ENCODE results near the gene ARG2. TPM values are rescaled to one million over a fixed set of nuclear protein-coding genes. Genes with fewer than 3 reads are reported as not detected.

Gene ARG2
- polyA plus RNA-seq, 3 donors: 2.7 to 5.7 (median 4.3) TPM

DNA sequence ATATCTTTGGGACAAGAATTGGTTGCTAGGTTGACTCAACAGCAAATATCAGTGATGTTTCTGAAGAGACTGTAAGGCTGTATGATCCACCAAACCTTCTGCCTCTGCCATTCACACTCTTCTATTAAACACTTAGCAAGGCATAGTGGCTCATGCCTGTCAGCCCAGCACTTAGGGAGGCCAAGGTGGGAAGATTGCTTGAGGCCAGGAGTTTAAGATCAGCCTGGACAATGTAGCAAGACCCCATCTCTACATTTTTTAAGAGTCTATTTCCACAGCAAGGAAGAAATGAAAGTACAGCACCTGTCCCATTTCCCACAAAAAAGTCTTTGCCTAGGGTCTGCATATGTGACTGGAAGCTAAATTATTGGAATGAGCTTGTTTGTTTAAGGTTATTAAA lies 7.8 kb downstream of the ARG2 start:
- H3K27ac ChIP-seq (ENCODE audit: low read depth, low read length): no peak overlapping the region

DNA sequence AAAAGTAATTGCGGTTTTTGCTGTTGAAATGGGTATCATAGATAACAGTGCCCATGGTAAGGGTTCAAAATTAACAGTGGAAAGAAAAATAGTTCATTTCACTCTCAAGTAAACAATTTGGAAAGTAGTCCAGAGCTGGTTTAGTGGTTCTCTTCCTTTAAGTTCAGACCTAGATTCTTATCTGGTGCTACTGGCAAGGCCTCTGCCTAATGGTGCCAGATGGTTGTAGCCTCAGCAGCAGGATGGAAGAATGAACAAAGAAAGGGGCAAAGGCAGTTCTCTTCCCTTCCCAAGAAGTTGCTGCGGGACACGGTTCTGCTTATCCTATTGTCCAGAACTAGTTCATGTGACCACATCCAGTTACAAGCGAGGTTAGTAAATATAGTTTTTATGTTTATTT lies 10.5 kb downstream of the ARG2 start:
- WGBS, 3 donors: 89 to 92% (median 89%) methylated on average over 4 of the region's 4 CpGs
- no peak overlapping the region for H3K27ac ChIP-seq (ENCODE audit: low read depth, low read length)

DNA sequence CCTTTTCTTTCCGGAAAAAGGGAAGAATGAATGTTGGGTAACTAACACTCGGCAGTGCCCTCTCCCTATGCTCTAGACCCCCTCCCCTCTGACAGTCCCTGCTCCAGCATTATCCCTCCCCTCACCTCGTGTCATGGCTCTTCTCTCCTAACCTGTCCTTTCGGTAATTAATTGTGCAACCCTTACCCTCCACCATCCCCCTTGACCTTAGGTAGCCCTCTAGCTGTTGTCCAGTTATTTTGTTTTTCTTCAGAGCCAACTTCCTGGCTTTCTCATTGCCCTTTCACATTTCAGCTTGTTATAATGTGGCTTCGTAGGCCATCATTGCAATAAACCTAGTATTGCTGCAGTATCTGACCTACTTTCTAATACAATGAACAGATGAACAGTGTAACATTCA lies 11.2 kb downstream of the ARG2 start:
- 80 to 85% (median 82%) methylated on average over 5 of the region's 5 CpGs for WGBS, 3 donors
- H3K27ac ChIP-seq (ENCODE audit: low read depth, low read length): no peak overlapping the region

DNA sequence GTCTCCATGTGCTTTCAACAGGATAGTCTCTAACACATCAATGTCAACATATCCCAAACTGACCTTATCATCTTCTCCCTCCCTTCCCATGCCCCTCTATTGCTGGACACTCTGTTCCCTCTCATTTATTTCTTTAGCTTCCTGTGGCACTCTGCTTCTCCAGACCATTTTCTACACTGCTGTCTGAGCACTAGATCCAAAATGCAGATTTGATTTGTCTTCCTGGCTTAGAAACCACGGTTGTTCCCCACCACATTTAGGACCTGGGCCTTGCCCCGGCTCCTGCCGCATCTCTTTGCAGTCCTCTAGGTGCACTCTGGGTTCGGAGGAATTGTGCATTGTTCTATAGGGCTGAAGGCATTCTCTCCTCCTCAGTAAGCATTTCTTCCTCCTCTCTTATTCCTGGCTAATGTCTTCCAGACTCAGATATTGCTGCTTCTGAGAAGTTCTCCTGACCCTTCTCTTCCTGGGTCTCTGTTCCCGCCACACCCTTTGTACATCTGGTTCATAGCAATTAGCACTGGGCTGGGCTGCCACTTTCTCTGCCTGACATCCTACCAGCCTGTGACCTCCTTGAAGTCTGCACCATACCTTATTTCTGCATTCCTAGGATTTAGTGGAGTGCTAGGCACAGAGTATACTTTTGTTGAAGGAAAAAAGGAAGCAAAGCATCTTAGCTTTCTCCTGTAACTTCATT lies 13.9 kb downstream of the ARG2 start:
- 85 to 89% (median 86%) methylated on average over 5 of the region's 5 CpGs for WGBS, 3 donors
- no peak overlapping the region for H3K27ac ChIP-seq (ENCODE audit: low read depth, low read length)

DNA sequence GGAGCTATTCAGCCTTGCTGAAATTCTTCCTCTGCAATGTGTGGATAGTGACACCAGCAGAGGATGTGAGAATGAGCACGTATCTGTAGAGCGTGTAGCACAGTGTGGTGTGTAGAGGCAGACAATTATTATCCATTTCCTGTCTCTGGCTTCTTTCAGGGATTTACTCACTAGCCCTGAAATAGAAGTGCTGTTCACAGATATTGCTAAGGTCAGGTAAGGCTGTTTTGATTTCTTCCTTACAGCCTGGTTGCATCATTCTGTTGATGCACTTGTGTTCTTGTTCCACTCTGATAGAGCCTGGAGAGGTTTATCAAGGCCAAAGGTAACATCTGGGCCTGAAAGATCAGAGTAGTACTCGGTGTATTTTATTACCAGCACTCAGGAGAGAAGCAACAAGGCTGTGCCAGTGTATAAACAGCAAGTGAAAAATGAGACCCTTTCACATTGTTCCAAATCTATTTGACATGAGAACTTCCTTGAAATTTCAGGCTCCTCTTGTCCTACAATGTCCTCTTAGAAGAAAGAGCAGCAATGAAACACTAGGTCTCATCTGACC lies 16.7 kb downstream of the ARG2 start:
- no peak overlapping the region for H3K27ac ChIP-seq (ENCODE audit: low read depth, low read length)
- WGBS, 3 donors: 70 to 75% (median 73%) methylated on average over 3 of the region's 3 CpGs

DNA sequence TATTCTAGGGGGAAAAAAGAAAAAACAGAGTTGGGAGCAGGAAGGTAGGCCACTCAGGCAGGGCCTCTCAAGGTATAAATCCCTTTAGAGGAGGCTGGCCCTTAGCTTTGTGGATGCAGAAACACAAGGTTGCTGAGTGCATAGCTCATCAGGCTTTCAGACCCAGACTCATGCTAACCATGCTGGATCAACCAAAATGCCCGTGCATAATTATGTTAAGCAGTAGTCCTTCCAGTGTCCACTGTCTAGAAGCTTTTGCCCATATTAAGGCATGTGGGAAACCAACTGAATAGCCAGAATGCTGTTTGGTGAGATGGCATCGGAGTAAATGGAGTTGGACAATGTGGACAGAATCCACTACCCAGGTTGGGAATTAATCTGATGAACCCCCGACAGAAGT lies 18.9 kb downstream of the ARG2 start:
- WGBS, 3 donors: 86 to 92% (median 88%) methylated on average over 3 of the region's 3 CpGs
- no peak overlapping the region for H3K27ac ChIP-seq (ENCODE audit: low read depth, low read length)

DNA sequence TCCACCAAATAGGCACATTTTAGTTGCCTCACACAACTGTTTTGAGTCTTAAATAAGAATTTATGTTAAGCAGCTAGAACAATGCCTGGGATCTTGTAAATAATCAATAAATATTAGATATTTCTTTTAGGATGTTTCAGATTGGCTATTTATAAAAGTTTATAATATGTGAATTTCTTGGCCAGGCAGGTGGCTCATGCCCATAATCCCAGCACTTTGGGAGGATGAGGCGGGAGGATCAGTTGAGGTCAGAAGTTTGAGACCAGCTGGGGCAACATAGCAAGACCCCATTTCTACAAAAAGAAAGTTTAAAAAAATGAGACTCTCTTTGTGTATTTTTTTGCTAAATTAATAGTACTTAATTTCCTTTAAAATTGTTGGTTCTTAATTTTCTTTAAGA lies 21.8 kb downstream of the ARG2 start:
- H3K27ac ChIP-seq (ENCODE audit: low read depth, low read length): no peak overlapping the region
- 97 to 100% (median 98%) methylated on average over 1 of the region's 1 CpG for WGBS, 3 donors

DNA sequence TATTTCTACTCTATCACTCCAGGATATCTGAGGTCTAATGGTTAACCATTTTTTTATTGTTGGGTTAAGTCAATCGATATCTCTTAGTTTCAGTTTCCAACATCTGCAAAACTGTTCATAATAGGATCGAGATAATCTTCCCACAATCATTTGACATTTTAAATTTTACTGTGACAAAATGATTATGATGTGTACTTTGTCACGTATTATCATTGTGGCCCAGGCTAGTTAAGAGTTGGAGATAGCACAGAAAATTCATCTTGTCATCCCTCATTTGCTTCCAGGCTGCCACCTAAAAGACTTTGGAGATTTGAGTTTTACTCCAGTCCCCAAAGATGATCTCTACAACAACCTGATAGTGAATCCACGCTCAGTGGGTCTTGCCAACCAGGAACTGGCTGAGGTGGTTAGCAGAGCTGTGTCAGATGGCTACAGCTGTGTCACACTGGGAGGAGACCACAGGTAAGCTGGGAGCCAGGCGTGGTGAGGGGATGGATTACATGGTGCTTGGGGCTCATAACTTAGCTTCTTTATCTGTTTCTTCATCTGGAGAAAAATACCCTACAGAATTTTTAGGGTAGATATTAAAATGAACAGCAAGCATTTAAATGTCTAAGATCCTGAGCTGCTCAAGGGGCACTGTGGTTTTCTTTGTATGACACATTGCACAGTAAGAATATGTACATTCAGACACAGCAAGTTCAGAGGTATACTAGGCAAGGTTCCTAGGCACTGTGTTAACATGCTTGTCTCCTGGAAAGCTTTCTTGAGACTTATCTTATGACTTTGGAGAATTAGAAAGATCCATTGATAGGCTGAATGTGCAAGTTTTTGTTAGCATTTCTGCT lies 22.4 kb downstream of the ARG2 start:
- WGBS, 3 donors: 78 to 87% (median 78%) methylated on average over 5 of the region's 5 CpGs
- no peak overlapping the region for H3K27ac ChIP-seq (ENCODE audit: low read depth, low read length)

DNA sequence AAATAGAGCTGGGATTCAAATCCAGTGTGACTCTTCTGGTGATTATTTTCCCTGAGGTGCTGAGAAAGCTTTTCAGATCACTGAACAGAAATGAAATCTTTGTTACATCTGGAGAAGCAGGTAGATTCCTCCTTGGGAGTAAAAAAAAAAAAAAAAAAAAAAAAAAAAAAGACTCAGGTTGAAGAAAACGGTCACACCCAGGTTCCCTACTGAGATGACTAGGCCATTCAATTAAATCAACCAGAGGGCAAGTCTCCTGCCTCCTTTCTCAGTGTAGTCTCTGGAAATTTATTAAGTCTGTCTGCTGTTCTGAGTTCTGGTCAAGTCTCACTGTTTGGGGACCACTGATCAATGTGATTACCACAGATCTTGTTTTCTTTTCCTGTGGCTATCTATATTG lies 24.0 kb downstream of the ARG2 start:
- H3K27ac ChIP-seq (ENCODE audit: low read depth, low read length): no peak overlapping the region
- WGBS, 3 donors: 67 to 92% (median 78%) methylated on average over 1 of the region's 1 CpG

DNA sequence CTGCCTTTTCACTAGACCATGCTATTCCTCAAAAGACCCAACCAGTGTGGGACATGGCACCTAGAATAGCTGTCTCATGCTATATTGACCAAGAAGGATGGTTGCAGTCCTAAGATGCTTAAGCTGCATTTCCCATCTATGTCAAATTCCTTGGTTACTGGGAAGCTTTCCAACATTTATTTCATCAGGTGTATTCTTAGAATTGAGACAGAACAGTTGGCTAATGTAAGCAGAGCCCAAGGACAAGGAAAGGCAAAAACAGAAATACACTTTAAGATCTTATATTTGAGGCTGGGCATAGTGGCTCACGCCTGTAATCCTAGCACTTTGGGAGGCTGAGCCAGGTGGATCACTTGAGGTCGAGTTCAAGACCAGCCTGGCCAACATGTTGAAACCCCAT lies 24.7 kb downstream of the ARG2 start:
- H3K27ac ChIP-seq (ENCODE audit: low read depth, low read length): no peak overlapping the region
- WGBS, 3 donors: 76 to 89% (median 88%) methylated on average over 2 of the region's 2 CpGs

DNA sequence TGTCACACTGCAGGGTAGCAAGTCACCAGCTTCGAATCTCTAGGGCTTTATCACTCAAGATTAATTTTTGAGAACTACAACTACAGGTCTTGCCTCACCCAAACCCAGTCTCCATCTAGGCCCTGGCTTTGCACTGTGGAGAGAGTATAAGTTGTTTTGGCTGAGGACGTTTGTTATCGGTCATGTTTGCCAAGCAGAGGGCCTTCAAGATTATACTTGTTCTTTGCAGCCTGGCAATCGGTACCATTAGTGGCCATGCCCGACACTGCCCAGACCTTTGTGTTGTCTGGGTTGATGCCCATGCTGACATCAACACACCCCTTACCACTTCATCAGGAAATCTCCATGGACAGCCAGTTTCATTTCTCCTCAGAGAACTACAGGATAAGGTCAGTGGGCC lies 25.7 kb downstream of the ARG2 start:
- WGBS, 3 donors: 45 to 87% (median 84%) methylated on average over 5 of the region's 5 CpGs
- no peak overlapping the region for H3K27ac ChIP-seq (ENCODE audit: low read depth, low read length)

DNA sequence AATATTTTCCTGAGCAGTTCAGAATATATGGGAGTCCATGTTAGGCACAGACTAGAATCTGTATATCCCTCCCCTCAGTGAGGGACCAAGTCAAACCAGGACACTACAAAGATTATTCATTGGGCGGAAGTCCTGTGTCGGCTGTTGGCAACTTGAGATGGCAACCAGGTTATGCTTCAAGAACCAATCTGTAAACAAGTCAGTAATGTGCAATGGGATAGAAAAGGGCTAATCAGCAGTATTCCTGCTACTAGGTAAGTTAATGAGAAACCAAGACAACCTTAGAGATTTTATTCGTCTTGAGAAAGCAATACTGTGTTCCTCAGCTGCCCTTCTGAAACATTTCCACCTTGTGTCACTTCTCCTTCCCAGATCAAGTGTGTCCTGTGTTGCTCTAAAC lies 26.4 kb downstream of the ARG2 start:
- WGBS, 3 donors: 79 to 96% (median 95%) methylated on average over 3 of the region's 3 CpGs
- H3K27ac ChIP-seq (ENCODE audit: low read depth, low read length): no peak overlapping the region

DNA sequence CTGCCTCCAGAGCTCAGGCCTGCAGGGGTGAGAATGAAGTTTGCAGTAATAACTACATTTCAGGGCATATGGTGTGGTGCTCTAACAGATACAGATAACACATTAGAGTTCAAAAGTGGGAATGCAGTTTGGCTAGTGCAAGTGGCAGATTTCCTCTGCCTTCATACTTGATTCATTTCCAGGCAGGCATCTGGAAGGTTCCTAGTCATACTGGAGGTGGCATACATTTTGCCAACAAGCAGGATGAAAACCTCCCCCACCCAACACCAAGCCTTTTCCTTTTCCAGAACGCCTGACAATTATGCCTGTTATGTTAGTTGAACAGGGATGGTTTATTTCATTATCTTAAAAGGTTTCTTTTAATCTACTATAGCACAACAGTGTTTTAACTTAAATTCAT lies 30.4 kb downstream of the ARG2 start:
- no peak overlapping the region for H3K27ac ChIP-seq (ENCODE audit: low read depth, low read length)
- 80 to 89% (median 81%) methylated on average over 1 of the region's 1 CpG for WGBS, 3 donors

DNA sequence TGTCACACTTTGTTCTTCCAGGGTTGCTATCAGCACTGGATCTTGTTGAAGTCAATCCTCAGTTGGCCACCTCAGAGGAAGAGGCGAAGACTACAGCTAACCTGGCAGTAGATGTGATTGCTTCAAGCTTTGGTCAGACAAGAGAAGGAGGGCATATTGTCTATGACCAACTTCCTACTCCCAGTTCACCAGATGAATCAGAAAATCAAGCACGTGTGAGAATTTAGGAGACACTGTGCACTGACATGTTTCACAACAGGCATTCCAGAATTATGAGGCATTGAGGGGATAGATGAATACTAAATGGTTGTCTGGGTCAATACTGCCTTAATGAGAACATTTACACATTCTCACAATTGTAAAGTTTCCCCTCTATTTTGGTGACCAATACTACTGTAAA lies 31.0 kb downstream of the ARG2 start:
- WGBS, 3 donors: 80 to 85% (median 82%) methylated on average over 2 of the region's 2 CpGs
- H3K27ac ChIP-seq (ENCODE audit: low read depth, low read length): no peak overlapping the region

DNA sequence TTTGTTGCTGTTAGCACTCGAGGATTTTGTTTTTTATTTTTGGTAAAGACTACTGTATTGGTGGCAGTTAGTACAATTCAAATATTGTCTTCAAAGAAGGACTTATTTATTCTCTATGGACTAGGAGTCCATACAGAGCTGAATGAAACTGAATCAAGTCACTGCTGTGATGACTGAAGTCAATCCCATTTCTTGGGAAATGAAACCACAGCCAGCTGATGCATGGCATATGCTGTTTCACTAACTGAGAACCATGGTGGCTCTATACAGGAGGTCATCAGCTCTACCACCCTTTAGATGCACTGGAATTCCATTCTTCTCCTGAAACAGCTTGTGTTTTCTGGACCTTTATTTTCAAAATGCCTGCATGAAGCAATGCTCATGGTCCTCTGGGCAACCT lies 32.5 kb downstream of the ARG2 start:
- WGBS, 3 donors: 85 to 95% (median 87%) methylated on average over 1 of the region's 1 CpG
- H3K27ac ChIP-seq (ENCODE audit: low read depth, low read length): no peak overlapping the region

DNA sequence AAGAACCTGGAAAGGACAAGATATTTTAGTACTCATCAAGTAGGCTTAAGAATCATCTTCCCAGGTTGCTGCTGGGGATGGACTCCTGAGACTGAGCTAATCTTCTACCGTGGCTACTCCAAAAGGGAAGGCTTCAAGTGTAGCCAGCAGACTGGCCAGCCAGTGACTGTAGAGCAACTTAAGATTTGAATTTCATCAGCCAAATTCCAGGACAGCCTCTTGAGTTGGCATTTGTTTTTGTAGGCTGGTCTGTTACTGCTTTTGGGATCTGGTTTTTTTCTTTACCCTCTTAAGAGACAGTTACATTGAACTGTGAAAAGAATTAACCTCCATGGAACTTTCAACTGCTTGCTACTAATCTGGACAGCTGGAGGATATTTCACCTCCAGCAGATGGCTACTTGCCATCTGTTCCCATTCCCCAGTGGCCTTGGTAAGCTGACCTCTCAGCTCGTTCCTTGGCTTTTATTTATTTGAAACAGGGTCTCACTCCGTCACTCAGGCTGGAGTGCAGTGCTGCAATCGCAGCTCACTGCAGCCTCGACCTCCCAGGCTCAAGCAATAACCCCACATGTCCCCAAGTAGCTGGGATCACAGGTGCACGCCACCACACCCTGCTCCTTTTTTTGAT lies 34.0 kb downstream of the ARG2 start:
- WGBS, 3 donors: 70 to 81% (median 79%) methylated on average over 6 of the region's 6 CpGs
- no peak overlapping the region for H3K27ac ChIP-seq (ENCODE audit: low read depth, low read length)

DNA sequence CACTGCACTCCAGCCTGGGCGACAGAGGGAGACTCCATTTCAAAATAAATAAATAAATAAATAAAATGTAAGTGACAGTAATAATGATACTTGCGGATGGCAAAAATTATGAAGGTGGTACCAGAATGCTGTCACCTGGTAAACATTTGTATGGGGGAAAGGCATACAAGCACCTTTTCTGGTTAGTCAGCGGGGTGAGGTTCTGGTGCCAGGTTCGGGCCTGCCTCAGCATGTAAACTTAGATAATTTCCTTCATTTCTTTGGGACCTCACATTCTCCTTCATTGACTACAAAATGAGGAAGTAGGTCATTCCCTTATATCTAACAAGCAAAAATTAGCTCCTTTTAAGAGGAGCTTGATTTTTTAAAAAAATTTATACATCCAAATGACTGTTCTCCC lies 43.9 kb downstream of the ARG2 start:
- no peak overlapping the region for H3K27ac ChIP-seq (ENCODE audit: low read depth, low read length)
- WGBS, 3 donors: 75 to 91% (median 89%) methylated on average over 4 of the region's 4 CpGs

DNA sequence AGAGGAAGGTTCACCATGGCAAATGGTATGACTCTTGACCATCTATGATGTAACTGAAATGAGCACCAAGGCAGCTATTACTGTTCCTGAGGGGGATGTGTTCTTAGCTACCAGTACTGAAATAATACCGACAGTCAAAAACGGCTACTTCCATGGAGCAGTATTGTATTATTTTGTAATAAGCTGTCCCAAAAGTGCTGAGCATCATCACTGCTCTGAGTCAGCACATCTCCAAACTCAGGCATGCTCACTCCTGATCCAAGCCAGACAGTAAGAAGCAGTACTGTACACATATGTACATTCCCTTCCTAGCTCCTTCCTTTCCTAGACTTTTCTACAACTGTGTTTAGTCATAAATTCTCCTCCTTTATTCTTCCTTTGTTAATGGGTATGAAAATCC lies 46.1 kb downstream of the ARG2 start:
- H3K27ac ChIP-seq (ENCODE audit: low read depth, low read length): no peak overlapping the region
- WGBS, 3 donors: 48 to 83% (median 60%) methylated on average over 2 of the region's 2 CpGs

DNA sequence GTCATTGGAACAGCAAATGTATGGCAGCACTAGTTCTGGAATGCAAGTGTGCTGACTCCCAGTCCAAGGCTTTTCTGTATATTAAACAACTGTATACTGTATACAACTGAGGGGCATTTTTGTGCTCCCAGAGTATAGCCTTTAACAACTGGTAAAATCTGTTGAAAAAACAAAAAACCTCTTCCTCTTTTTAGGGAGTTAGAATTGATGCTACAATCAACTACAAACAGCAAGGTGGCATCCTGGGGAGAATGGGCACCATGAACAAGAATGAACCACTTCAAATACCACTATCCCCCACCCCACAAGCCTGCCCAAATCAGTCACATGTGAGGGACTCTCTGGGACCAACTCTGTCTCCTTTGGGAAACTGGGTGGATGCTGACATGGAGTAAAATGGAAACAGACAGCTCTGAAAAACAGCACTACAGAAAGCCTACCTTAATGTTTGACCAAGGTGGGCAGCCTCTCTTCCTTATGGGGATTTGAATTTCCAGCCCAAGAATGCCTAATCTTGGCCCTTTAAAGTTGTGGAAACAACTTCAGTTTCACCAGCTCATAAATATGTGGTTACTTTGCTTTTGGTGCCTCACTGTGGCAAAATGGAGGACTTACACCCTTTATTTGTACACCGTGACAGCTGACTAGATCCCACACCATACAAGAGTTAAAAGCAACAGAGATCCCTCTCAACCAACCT lies 47.2 kb downstream of the ARG2 start:
- no peak overlapping the region for H3K27ac ChIP-seq (ENCODE audit: low read depth, low read length)
- WGBS, 3 donors: 10 to 17% (median 16%) methylated on average over 1 of the region's 1 CpG
